ENCODE data around the gene XAGE1A.
"Not testable (repeated sequence)": the region's sequence is repeated elsewhere in the genome, so short reads cannot be mapped to it uniquely, and the experiment has no call there.

Gene XAGE1A, protein sequence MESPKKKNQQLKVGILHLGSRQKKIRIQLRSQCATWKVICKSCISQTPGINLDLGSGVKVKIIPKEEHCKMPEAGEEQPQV
- long read RNA-seq, donor 1: 0 reads
- long read RNA-seq, donor 2: 0 reads
- long read RNA-seq, donor 3: 0 reads
- long read RNA-seq, donor 4: 0 reads
- long read RNA-seq, donor 5: 0 reads
- long read RNA-seq, donor 6: 0 reads
- long read RNA-seq, donor 7: 0 reads
- long read RNA-seq, donor 8: 0 reads

DNA sequence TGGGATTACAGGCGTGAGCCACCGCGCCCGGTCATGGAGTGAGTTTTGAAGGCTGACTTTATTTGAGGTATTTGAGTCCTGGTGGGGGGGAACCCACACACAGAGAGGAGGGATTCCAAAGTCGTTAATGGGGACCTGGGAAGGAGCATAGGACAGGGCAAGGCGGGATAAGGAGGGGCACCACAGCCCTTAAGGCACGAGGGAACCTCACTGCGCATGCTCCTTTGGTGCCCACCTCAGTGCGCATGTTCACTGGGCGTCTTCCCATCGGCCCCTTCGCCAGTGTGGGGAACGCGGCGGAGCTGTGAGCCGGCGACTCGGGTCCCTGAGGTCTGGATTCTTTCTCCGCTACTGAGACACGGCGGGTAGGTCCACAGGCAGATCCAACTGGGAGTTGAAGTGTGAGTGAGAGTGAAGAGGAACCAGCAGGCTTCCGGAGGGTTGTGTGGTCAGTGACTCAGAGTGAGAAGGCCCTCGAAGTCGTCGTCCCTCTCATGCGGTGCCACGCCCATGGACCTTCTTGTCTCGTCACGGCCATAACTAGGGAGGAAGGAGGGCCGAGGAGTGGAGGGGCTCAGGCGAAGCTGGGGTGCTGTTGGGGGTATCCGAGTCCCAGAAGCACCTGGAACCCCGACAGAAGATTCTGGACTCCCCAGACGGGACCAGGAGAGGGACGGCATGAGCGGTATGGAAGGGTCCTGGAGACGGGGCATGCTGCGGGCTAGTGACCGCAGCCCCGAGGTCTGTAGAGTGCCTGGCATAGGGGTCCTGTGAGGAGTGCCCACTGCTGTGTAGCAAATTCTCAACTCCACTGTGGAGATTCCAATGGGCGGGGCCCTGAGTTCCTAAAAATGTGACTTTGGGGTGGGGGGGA is at the start of gene XAGE1A:
TSS of gene XAGE1A (plus strand) at position 264 of the 874 bp plus-strand sequence. CDS start 1,554 bp downstream, outside the sequence.
- DNase-seq: not testable (repeated sequence)

DNA sequence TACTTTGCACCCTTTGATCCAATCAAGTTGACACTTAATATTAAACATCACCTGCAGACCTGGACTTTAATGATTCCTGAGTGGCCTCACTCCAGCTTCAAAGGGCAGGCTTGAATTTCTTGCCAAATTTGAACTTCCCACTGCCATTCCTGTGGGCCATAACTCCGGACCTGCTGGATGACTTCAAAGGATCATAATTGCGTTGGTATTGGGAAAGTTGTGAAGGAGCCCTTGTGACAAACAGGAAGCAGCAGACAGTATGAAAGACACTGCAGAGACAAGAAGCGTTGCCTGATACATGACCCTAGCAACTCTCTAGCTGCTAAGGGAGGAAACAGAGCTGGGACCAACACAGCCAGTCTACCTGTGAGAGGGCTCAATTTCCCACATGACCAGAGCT is 43.6 kb upstream of the XAGE1A start:
- DNase-seq: not testable (repeated sequence)

DNA sequence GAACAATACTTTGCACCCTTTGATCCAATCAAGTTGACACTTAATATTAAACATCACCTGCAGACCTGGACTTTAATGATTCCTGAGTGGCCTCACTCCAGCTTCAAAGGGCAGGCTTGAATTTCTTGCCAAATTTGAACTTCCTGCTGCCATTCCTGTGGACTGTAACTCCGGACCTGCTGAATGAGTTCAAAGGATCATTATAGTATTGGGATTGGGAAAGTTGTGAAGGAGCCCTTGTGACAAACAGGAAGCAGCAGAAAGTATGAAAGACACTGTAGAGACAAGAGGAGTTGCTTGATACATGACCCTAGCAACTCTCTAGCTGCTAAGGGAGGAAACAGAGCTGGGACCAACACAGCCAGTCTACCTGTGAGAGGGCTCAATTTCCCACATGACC is 24.3 kb upstream of the XAGE1A start:
- DNase-seq: not testable (repeated sequence)

GRCh38 chrX:52496419-52496772 is 788 bp downstream of the XAGE1A start:
- DNase-seq: not testable (repeated sequence)

DNA sequence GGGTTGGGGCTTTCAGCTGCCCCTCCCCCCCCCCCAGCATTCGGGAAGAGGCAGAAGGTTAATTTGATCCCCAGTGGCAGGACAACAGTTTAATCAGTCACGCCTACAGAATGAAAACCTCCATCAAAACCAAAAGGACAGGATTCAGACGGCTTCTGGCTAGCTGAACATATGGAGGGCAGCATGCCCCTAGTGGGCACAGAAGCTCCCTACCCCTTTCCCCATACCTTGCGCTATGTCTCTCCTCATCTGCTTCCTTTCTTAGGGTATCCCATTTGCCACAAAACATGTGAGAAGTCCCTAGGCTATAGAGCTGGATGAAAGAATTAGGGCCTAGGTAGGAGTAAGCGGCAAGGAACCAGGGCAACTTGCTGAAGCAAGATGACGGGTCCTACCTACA is 5.8 kb downstream of the XAGE1A start:
- not testable (repeated sequence) for DNase-seq

GRCh38 chrX:52504551-52504950 is 8.9 kb downstream of the XAGE1A start:
- DNase-seq: no peak

DNA sequence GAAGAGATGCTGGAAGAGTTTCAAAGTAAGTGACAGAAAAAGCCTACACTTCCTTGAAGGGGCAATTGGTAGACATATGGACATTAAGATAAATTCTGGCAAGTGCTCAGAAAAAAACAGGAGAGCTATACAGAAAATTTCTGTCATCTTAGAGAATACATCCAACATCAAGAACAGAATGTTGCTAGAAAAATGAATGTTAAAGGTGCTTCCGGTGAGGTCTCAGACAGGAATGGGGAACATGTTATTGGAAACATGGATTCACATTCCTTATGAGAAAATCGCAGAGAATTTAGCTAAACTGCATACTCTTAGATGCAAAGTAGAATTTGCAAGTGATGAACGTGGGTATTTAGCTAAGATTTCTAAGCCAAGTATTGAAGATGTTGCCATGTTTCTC is 11.7 kb downstream of the XAGE1A start:
- no peak for DNase-seq

DNA sequence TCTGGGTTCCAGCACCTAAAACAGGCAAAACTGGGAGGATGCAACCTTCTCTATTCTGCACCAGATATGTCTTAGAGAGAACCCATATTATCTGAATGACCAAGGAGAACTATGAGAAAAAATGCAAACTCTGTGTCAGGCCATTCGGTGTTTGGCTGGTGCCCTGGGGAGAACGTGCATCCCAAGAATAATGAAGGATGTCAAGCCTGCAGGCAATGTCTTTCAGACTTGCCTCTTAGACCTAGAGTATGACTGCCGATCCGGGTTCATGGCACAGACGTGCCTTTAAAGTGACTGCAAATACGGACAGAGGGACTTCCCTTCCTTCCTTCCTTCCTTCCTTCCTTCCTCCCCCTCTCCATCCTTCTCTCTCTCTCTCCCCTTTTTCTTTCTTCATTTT is 14.3 kb downstream of the XAGE1A start:
- DNase-seq: no peak

DNA sequence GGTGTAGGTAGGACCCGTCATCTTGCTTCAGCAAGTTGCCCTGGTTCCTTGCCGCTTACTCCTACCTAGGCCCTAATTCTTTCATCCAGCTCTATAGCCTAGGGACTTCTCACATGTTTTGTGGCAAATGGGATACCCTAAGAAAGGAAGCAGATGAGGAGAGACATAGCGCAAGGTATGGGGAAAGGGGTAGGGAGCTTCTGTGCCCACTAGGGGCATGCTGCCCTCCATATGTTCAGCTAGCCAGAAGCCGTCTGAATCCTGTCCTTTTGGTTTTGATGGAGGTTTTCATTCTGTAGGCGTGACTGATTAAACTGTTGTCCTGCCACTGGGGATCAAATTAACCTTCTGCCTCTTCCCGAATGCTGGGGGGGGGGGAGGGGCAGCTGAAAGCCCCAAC is 15.5 kb downstream of the XAGE1A start:
- not testable (repeated sequence) for DNase-seq

GRCh38 chrX:52516110-52516986 is 20.7 kb downstream of the XAGE1A start:
- not testable (repeated sequence) for DNase-seq

DNA sequence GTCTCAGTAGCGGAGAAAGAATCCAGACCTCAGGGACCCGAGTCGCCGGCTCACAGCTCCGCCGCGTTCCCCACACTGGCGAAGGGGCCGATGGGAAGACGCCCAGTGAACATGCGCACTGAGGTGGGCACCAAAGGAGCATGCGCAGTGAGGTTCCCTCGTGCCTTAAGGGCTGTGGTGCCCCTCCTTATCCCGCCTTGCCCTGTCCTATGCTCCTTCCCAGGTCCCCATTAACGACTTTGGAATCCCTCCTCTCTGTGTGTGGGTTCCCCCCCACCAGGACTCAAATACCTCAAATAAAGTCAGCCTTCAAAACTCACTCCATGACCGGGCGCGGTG is 21.3 kb downstream of the XAGE1A start, which contains the start of gene XAGE1B:
TSS of gene XAGE1B (minus strand) at position 77 of the 339 bp plus-strand sequence. CDS start 1,536 bp downstream, outside the sequence.
- DNase-seq: not testable (repeated sequence)

DNA sequence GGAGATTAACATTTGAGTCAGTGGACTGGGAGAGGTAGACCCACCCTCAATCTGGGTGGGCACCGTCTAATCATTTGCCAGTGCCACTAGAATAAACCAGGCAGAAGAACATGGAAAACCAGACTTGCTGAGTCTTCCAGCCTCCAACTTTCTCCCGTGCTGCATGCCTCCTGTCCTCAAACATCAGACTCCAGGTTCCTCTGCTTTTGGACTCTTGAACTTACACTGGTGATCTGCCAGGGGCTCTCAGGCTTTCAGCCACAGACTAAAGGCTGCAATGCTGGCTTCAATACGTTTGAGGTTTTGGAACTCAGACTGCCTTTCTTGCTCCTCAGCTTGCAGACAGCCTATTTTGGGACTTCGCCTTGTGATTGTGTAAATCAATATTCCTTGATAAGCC is 45.4 kb downstream of the XAGE1A start:
- not testable (repeated sequence) for DNase-seq

DNA sequence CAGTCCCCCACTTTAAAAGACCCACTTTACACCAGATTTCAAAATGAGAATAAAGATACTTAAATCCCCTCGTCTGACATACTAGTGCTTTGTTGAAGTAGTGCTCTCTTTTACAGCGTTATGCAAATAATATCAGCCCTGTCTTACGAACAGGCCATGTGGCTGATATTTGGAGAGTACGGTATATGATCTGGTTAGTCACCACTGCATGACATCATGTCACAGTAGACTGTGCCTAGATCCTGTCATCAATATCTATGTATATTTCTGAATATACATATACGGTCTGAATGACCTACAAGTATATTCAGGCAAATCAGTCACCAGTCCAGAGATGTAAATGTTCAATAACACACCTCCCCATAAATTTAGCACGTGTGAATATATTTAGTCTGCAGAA is 46.7 kb downstream of the XAGE1A start:
- DNase-seq: no peak

DNA sequence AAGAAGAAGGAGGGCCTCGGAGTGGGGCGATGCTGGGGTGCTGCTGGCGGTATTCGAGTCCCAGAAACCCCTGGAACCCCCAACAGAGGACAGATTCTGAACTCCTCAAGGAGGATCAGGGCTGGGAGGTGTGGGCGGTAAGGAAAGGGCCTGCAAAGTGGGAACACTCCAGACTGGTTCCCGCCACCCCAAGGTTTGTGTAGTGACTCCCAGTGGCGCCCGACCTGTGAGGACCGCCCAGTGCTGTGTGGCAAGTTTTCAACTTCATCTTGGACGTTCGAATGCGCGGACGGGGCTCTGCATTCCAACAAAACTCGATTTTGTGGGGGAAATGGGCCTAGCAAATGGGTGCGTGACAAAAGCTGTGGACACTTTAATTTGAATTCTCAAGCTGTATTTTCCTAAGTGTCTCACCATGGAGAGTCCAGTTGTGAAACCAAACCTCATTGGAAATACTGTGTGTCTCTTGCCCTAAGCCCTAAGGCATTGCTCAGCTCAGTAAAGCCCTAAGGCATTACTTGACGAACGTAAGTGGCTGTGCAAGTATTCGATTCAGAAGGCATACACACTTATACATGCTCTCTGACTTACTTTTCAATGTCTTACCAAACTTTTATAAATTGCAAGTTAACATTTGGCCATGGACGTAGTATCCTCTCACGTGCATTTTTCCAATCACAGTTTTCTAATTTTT is 48.7 kb downstream of the XAGE1A start:
- no peak for DNase-seq

GRCh38 chrX:52548769-52549168 is 53.2 kb downstream of the XAGE1A start:
- not testable (repeated sequence) for DNase-seq

Data from right kidney (tissue), 9 donors.